WTC11 (cell line): Measurements from ENCODE around the gene ZNF605. TPM values are rescaled to one million over a fixed set of nuclear protein-coding genes. Genes with fewer than 3 reads are reported as not detected.

Source experiments
- ATAC-seq: fragments of 200-7000 bp; cut with Tn5 transposase; 2 replicates; pipeline ENCODE4 v1.10.0; 2021; ENCODE audit warnings: mild to moderate bottlenecking, moderate library complexity
- CTCF ChIA-PET: fragments of 300-600 bp; sonication (Branson Sonifier 250); formaldehyde crosslinking; loops from one replicate; lab custom pipeline; 2021; ENCODE audit warnings: antibody characterized with exemption; lab: Charles Lee
- POLR2A ChIA-PET: fragments of 350-600 bp; sonication (Branson Sonifier 250); formaldehyde crosslinking; loops from one replicate; lab custom pipeline; 2021; ENCODE audit warnings: antibody characterized with exemption; lab: Charles Lee
- DNase-seq: peaks from one replicate; pipeline ENCODE4 v3.0.0; 2021; ENCODE audit warnings: low spot score
- H3K27ac Mint-ChIP-seq: 2 replicates; pipeline ENCODE4 v1.8.0; 2021; ENCODE audit warnings: mixed read lengths
- H3K27me3 Mint-ChIP-seq: 2 replicates; pipeline ENCODE4 v1.8.0; 2021; ENCODE audit warnings: low read depth, mild to moderate bottlenecking, moderate library complexity, mixed read lengths
- H3K36me3 Mint-ChIP-seq: 2 replicates; pipeline ENCODE4 v1.8.0; 2021; ENCODE audit warnings: mixed read lengths
- H3K4me1 Mint-ChIP-seq: 2 replicates; pipeline ENCODE4 v1.8.0; 2022; ENCODE audit warnings: mixed read lengths
- H3K4me3 Mint-ChIP-seq: 2 replicates; pipeline ENCODE4 v1.8.0; 2021; ENCODE audit warnings: mild to moderate bottlenecking, moderate library complexity, mixed read lengths
- H3K9me3 Mint-ChIP-seq: 2 replicates; pipeline ENCODE4 v1.8.0; 2021; ENCODE audit warnings: mixed read lengths
- FOXJ3 ChIP-seq: sonication (generic); formaldehyde crosslinking; IDR thresholded peaks from 2 replicates; pipeline ENCODE4 v1.9.0; 2021; ENCODE audit warnings: missing genetic modification reagents, mild to moderate bottlenecking, borderline replicate concordance
- GTF2I ChIP-seq: fragments of 250-450 bp; sonication (Bioruptor Pico); conservative IDR thresholded peaks from 2 replicates; pipeline ENCODE4 v1.4.0; 2021; ENCODE audit warnings: mild to moderate bottlenecking
- IRF2 ChIP-seq: sonication (generic); formaldehyde crosslinking; IDR thresholded peaks from 2 replicates; pipeline ENCODE4 v1.8.0; 2022; ENCODE audit warnings: low read depth, missing genetic modification reagents, borderline replicate concordance
- SOX15 ChIP-seq: fragments of 250-450 bp; sonication (Bioruptor Pico); IDR thresholded peaks from 2 replicates; pipeline ENCODE4 v1.9.0; 2021; ENCODE audit warnings: mild to moderate bottlenecking
- TEAD1 ChIP-seq: sonication (generic); formaldehyde crosslinking; IDR thresholded peaks from 2 replicates; pipeline ENCODE4 v1.8.0; 2022; ENCODE audit warnings: mild to moderate bottlenecking, missing genetic modification reagents
- ZMAT4 ChIP-seq: fragments of 250-450 bp; sonication (Bioruptor Pico); IDR thresholded peaks from 2 replicates; pipeline ENCODE4 v1.9.0; 2021; ENCODE audit warnings: mild to moderate bottlenecking
- ZNF138 ChIP-seq: sonication (generic); formaldehyde crosslinking; conservative IDR thresholded peaks from 2 replicates; pipeline ENCODE4 v1.8.1; 2022; ENCODE audit warnings: mild to moderate bottlenecking, moderate library complexity, missing genetic modification reagents
- ZNF416 ChIP-seq: fragments of 250-450 bp; sonication (Bioruptor Pico); IDR thresholded peaks from 2 replicates; pipeline ENCODE4 v1.9.0; 2021; ENCODE audit warnings: mild to moderate bottlenecking, inconsistent platforms
- ZNF425 ChIP-seq: fragments of 250-450 bp; sonication (Bioruptor Pico); conservative IDR thresholded peaks from 2 replicates; pipeline ENCODE4 v1.9.0; 2021; ENCODE audit warnings: mild to moderate bottlenecking
- ZNF532 ChIP-seq: fragments of 250-450 bp; sonication (Bioruptor Pico); IDR thresholded peaks from 2 replicates; pipeline ENCODE4 v1.9.0; 2021; ENCODE audit warnings: mild to moderate bottlenecking, borderline replicate concordance
- total RNA-seq: library from RNA; stranded (reverse); gene quantifications from 3 replicates; pipeline ENCODE4 v1.2.3, GENCODE V29; 2021
- TF ChIP-seq, protein P1 (sequence below): sonication (generic); formaldehyde crosslinking; IDR thresholded peaks from 2 replicates; pipeline ENCODE4 v1.8.1; 2022; ENCODE audit warnings: mild to moderate bottlenecking, moderate library complexity, missing genetic modification reagents
- TF ChIP-seq, protein P2 (sequence below): sonication (generic); formaldehyde crosslinking; IDR thresholded peaks from 2 replicates; pipeline ENCODE4 v1.8.1; 2023; ENCODE audit warnings: mild to moderate bottlenecking, missing genetic modification reagents
- TF ChIP-seq, protein P3 (sequence below): sonication (generic); formaldehyde crosslinking; IDR thresholded peaks from 2 replicates; pipeline ENCODE4 v1.8.1; 2022; ENCODE audit warnings: missing genetic modification reagents, borderline replicate concordance

Gene ZNF605
- total RNA-seq, 1 experiment from 2014 or later = 21.1 TPM

DNA sequence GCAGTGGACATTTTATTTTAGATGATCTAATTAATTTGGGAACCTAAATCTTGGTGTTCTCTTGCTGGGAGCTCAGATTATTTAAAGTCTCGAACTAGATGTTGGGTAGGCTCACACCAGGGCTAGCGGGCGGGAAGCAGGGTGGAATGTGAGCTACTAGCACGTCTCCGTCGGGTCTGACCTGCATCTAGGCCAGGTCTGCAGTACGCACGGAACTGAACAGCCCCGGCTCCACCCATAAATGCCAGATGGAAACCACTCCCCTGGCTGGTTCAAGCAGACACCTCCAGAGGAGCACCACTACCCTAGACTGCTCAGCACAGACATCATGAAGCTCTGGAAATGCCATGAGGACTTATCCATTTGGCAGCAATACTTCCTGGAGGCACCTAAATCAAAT, 10.3 kb downstream of the ZNF605 start:
- no peak for DNase-seq
- H3K27me3 Mint-ChIP-seq = no peaks in the 10 kb centered on the region
- ChIA-PET CTCF (no interaction called here), POLR2A (no interaction called here)
- ATAC-seq = no peak
- no peak overlapping the region for H3K27ac Mint-ChIP-seq
- no peak overlapping the region for H3K4me3 Mint-ChIP-seq
- peaks cover 68% of the 10 kb centered on the region for H3K36me3 Mint-ChIP-seq
- no peaks in the 10 kb centered on the region for H3K4me1 Mint-ChIP-seq
- no peak for TF ChIP-seq ZMAT4 (CRISPR knock-in tag)
- H3K9me3 Mint-ChIP-seq = peaks cover 41% of the 10 kb centered on the region

DNA sequence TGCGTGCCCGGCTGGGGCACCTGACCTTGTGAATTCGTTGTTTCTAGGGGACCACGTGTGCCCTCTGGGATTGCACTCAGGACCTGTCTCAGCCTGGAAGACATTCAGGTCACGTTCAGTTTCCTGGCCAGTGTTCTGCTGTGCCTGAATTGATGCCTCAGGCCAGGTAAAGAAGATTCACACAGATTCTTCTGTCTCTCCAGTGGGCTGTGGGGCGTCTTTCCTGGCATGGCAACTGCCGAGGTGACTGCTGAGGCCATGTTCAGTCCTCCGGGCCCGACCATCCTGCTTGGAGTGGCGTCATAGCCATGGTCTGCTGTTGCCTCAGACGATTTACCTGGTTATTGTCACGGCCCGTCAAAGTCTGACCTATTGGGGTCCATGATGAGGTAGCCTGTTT, 13.5 kb downstream of the ZNF605 start:
- no peak for ATAC-seq
- Mint-ChIP-seq H3K4me1 (no peaks in the 10 kb centered on the region), H3K36me3 (peaks cover 68% of the 10 kb centered on the region), H3K27me3 (no peaks in the 10 kb centered on the region), H3K27ac (no peak overlapping the region), H3K4me3 (no peak overlapping the region), H3K9me3 (peaks cover 36% of the 10 kb centered on the region)
- POLR2A ChIA-PET = no interaction called here
- CTCF ChIA-PET = no interaction called here
- TF ChIP-seq ZNF425 (CRISPR knock-in tag) (no peak), IRF2 (no peak), FOXJ3 (no peak), ZNF416 (CRISPR knock-in tag) (no peak), TEAD1 (CRISPR knock-in tag) (no peak), ZNF532 (CRISPR knock-in tag) (no peak), SOX15 (CRISPR knock-in tag) (no peak), GTF2I (CRISPR knock-in tag) (no peak), ZNF138 (CRISPR knock-in tag) (no peak)
- TF ChIP-seq, protein P1, sequence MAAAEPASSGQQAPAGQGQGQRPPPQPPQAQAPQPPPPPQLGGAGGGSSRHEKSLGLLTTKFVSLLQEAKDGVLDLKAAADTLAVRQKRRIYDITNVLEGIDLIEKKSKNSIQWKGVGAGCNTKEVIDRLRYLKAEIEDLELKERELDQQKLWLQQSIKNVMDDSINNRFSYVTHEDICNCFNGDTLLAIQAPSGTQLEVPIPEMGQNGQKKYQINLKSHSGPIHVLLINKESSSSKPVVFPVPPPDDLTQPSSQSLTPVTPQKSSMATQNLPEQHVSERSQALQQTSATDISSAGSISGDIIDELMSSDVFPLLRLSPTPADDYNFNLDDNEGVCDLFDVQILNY = no peak
- TF ChIP-seq, protein P2, sequence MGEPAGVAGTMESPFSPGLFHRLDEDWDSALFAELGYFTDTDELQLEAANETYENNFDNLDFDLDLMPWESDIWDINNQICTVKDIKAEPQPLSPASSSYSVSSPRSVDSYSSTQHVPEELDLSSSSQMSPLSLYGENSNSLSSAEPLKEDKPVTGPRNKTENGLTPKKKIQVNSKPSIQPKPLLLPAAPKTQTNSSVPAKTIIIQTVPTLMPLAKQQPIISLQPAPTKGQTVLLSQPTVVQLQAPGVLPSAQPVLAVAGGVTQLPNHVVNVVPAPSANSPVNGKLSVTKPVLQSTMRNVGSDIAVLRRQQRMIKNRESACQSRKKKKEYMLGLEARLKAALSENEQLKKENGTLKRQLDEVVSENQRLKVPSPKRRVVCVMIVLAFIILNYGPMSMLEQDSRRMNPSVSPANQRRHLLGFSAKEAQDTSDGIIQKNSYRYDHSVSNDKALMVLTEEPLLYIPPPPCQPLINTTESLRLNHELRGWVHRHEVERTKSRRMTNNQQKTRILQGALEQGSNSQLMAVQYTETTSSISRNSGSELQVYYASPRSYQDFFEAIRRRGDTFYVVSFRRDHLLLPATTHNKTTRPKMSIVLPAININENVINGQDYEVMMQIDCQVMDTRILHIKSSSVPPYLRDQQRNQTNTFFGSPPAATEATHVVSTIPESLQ = no peak
- TF ChIP-seq, protein P3, sequence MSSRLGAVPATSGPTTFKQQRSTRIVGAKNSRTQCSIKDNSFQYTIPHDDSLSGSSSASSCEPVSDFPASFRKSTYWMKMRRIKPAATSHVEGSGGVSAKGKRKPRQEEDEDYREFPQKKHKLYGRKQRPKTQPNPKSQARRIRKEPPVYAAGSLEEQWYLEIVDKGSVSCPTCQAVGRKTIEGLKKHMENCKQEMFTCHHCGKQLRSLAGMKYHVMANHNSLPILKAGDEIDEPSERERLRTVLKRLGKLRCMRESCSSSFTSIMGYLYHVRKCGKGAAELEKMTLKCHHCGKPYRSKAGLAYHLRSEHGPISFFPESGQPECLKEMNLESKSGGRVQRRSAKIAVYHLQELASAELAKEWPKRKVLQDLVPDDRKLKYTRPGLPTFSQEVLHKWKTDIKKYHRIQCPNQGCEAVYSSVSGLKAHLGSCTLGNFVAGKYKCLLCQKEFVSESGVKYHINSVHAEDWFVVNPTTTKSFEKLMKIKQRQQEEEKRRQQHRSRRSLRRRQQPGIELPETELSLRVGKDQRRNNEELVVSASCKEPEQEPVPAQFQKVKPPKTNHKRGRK (CRISPR knock-in tag) = no peak
- DNase-seq = no peak
